ENCODE measurements around the gene NUDT6. TPM values are rescaled to one million over a fixed set of nuclear protein-coding genes. Genes with fewer than 3 reads are reported as not detected.
"Not testable (repeated sequence)": the region's sequence is repeated elsewhere in the genome, so short reads cannot be mapped to it uniquely, and the experiment has no call there.

Gene NUDT6
- total RNA-seq, 1 donor from 2014 or later, result 4.0 TPM

GRCh38 chr4:122875949-122876348 is 46.4 kb downstream of the NUDT6 start:
- peaks cover 36% of the 10 kb centered on the region for H3K79me2 ChIP-seq (ENCODE audit: insufficient read depth, low read length)

GRCh38 chr4:122873821-122874593 is 48.4 kb downstream of the NUDT6 start:
- peaks cover 30% of the 10 kb centered on the region for H3K4me1 ChIP-seq (ENCODE audit: insufficient read depth, low read length)
- no peak overlapping the region for H2AFZ ChIP-seq (ENCODE audit: low read depth, low read length)
- no peaks in the 10 kb centered on the region for H3K36me3 ChIP-seq (ENCODE audit: insufficient read depth, low read length)
- FAIRE-seq (peak; percentile 96), DNase-seq (ENCODE audit: low read depth) (peak; percentile 91)
- peak overlapping the region; percentile 34 for H3K4me3 ChIP-seq (ENCODE audit: insufficient read depth, low read depth, low read length)
- peak overlapping the region; percentile 81 for H3K4me2 ChIP-seq (ENCODE audit: low read length)
- peaks cover 43% of the 10 kb centered on the region for H3K79me2 ChIP-seq (ENCODE audit: insufficient read depth, low read length)
- H3K27ac Mint-ChIP-seq (ENCODE audit: unreplicated experiment), result peak overlapping the region; percentile 68
- H3K27ac ChIP-seq (ENCODE audit: low read depth, low read length), result peak overlapping the region; percentile 85
- H3K36me3 Mint-ChIP-seq (ENCODE audit: low read depth, unreplicated experiment), result peaks cover 18% of the 10 kb centered on the region
- peaks cover 36% of the 10 kb centered on the region for H3K4me1 Mint-ChIP-seq (ENCODE audit: low read depth, unreplicated experiment)
- H3K4me3 Mint-ChIP-seq (ENCODE audit: unreplicated experiment), result no peak overlapping the region
- TF ChIP-seq EZH2 (IDR thresholded peaks at IDR 0.05; ENCODE audit: insufficient read depth, low read length), result no peak
- no peak for TF ChIP-seq CTCF (IDR thresholded peaks at IDR 0.05; ENCODE audit: insufficient read depth, low read depth, low read length)
- H3K27me3 Mint-ChIP-seq (ENCODE audit: low read depth, unreplicated experiment), result no peaks in the 10 kb centered on the region
- no peaks in the 10 kb centered on the region for H4K20me1 ChIP-seq (ENCODE audit: insufficient read depth, low read length)
- H3K9me3 Mint-ChIP-seq (ENCODE audit: unreplicated experiment), result peaks cover 15% of the 10 kb centered on the region
- no peaks in the 10 kb centered on the region for H3K27me3 ChIP-seq (ENCODE audit: insufficient read depth, low read length)
- H3K9me3 ChIP-seq (ENCODE audit: insufficient read depth, low read depth, low read length), result no peaks in the 10 kb centered on the region
- peak overlapping the region; percentile 30 for H3K9ac ChIP-seq (ENCODE audit: low read length)

More at GRCh38 chr4:122875949-122876348, 46.4 kb downstream of the NUDT6 start:
- Histone ChIP-seq H2AFZ (ENCODE audit: low read depth, low read length) (no peak overlapping the region), H3K4me2 (ENCODE audit: low read length) (peak overlapping the region; percentile 6), H3K27me3 (ENCODE audit: insufficient read depth, low read length) (no peaks in the 10 kb centered on the region), H3K27ac (ENCODE audit: low read depth, low read length) (no peak overlapping the region), H3K4me1 (ENCODE audit: insufficient read depth, low read length) (peaks cover 30% of the 10 kb centered on the region), H3K9me3 (ENCODE audit: insufficient read depth, low read depth, low read length) (no peaks in the 10 kb centered on the region), H3K36me3 (ENCODE audit: insufficient read depth, low read length) (no peaks in the 10 kb centered on the region), H3K9ac (ENCODE audit: low read length) (no peak overlapping the region), H3K4me3 (ENCODE audit: insufficient read depth, low read depth, low read length) (no peak overlapping the region), H4K20me1 (ENCODE audit: insufficient read depth, low read length) (no peaks in the 10 kb centered on the region)
- H3K36me3 Mint-ChIP-seq (ENCODE audit: low read depth, unreplicated experiment), result peaks cover 22% of the 10 kb centered on the region
- no peaks in the 10 kb centered on the region for H3K27me3 Mint-ChIP-seq (ENCODE audit: low read depth, unreplicated experiment)
- H3K4me3 Mint-ChIP-seq (ENCODE audit: unreplicated experiment), result no peak overlapping the region
- H3K27ac Mint-ChIP-seq (ENCODE audit: unreplicated experiment), result peak overlapping the region; percentile 75
- no peak for TF ChIP-seq CTCF (IDR thresholded peaks at IDR 0.05; ENCODE audit: insufficient read depth, low read depth, low read length)
- no peak for TF ChIP-seq EZH2 (IDR thresholded peaks at IDR 0.05; ENCODE audit: insufficient read depth, low read length)
- H3K9me3 Mint-ChIP-seq (ENCODE audit: unreplicated experiment), result peaks cover 10% of the 10 kb centered on the region
- H3K4me1 Mint-ChIP-seq (ENCODE audit: low read depth, unreplicated experiment), result peaks cover 41% of the 10 kb centered on the region
- FAIRE-seq, result no peak
- no peak for DNase-seq (ENCODE audit: low read depth)

DNA sequence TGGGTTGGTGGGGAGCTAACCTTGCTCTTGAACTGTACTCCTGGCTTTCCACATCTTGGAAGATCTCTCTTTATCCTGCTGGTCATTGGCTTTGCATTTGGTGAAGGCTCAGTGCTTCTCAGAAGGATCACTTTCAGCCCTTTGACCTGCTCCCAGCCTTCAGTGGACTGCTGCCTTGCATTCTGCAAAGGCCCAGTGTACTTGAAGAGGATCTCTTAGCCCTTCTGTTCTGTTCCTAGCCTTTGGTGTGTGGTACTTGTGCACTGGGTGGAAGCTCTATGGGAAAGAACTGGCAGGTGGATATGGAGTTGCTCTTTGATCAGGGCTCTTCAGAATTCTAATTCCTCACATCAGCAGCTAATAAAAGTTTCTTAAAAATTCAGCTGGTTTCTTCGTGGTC is 49.3 kb downstream of the NUDT6 start:
- Mint-ChIP-seq H3K9me3 (ENCODE audit: unreplicated experiment) (peaks cover 15% of the 10 kb centered on the region), H3K27ac (ENCODE audit: unreplicated experiment) (peak overlapping the region; percentile 68), H3K4me1 (ENCODE audit: low read depth, unreplicated experiment) (peaks cover 27% of the 10 kb centered on the region), H3K4me3 (ENCODE audit: unreplicated experiment) (no peak overlapping the region), H3K27me3 (ENCODE audit: low read depth, unreplicated experiment) (no peaks in the 10 kb centered on the region), H3K36me3 (ENCODE audit: low read depth, unreplicated experiment) (peaks cover 18% of the 10 kb centered on the region)
- H3K4me1 ChIP-seq (ENCODE audit: insufficient read depth, low read length), result peaks cover 30% of the 10 kb centered on the region
- FAIRE-seq (no peak), DNase-seq (ENCODE audit: low read depth) (no peak)
- H4K20me1 ChIP-seq (ENCODE audit: insufficient read depth, low read length), result no peaks in the 10 kb centered on the region
- H3K27ac ChIP-seq (ENCODE audit: low read depth, low read length), result peak overlapping the region; percentile 41
- no peak overlapping the region for H2AFZ ChIP-seq (ENCODE audit: low read depth, low read length)
- H3K9ac ChIP-seq (ENCODE audit: low read length), result no peak overlapping the region
- no peaks in the 10 kb centered on the region for H3K9me3 ChIP-seq (ENCODE audit: insufficient read depth, low read depth, low read length)
- no peaks in the 10 kb centered on the region for H3K36me3 ChIP-seq (ENCODE audit: insufficient read depth, low read length)
- H3K4me3 ChIP-seq (ENCODE audit: insufficient read depth, low read depth, low read length), result no peak overlapping the region
- TF ChIP-seq EZH2 (IDR thresholded peaks at IDR 0.05; ENCODE audit: insufficient read depth, low read length) (no peak), CTCF (IDR thresholded peaks at IDR 0.05; ENCODE audit: insufficient read depth, low read depth, low read length) (no peak)
- H3K27me3 ChIP-seq (ENCODE audit: insufficient read depth, low read length), result no peaks in the 10 kb centered on the region
- H3K79me2 ChIP-seq (ENCODE audit: insufficient read depth, low read length), result peaks cover 46% of the 10 kb centered on the region
- peak overlapping the region; percentile 81 for H3K4me2 ChIP-seq (ENCODE audit: low read length)

DNA sequence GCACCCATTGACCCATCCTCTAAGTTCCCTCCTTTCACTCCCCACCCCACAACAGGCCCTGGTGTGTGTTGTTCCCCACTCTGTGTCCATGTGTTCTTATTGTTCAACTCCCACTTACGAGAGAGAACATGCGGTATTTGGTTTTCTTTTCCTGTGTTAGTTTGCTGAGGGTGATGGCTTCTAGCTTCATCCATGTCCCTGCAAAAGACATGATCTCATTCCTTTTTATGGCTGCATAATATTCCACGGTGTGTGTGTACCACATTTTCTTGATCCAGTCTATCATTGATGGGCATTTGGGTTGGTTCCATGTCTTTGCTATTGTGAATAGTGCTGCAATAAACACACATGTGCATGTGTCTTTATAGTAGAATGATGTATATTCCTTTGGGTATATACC is 54.2 kb downstream of the NUDT6 start:
- not testable (repeated sequence) for H3K9ac ChIP-seq (ENCODE audit: low read length); H3K9me3 ChIP-seq (ENCODE audit: insufficient read depth, low read depth, low read length); H3K4me2 ChIP-seq (ENCODE audit: low read length); H3K27ac Mint-ChIP-seq (ENCODE audit: unreplicated experiment); H3K4me1 ChIP-seq (ENCODE audit: insufficient read depth, low read length); H3K27ac ChIP-seq (ENCODE audit: low read depth, low read length); H3K4me3 Mint-ChIP-seq (ENCODE audit: unreplicated experiment); DNase-seq (ENCODE audit: low read depth); H3K36me3 ChIP-seq (ENCODE audit: insufficient read depth, low read length); H3K4me3 ChIP-seq (ENCODE audit: insufficient read depth, low read depth, low read length); H3K27me3 ChIP-seq (ENCODE audit: insufficient read depth, low read length); H2AFZ ChIP-seq (ENCODE audit: low read depth, low read length); H3K27me3 Mint-ChIP-seq (ENCODE audit: low read depth, unreplicated experiment); FAIRE-seq
- peaks cover 17% of the 10 kb centered on the region for H3K9me3 Mint-ChIP-seq (ENCODE audit: unreplicated experiment)
- peaks cover 15% of the 10 kb centered on the region for H3K4me1 Mint-ChIP-seq (ENCODE audit: low read depth, unreplicated experiment)
- H3K79me2 ChIP-seq (ENCODE audit: insufficient read depth, low read length), result peaks cover 73% of the 10 kb centered on the region
- H4K20me1 ChIP-seq (ENCODE audit: insufficient read depth, low read length), result peaks cover 22% of the 10 kb centered on the region
- peaks cover 16% of the 10 kb centered on the region for H3K36me3 Mint-ChIP-seq (ENCODE audit: low read depth, unreplicated experiment)

All from astrocyte (in vitro differentiated cells and primary cell).